ENCODE data around the gene LCN15.

GRCh38 chr9:136793086-136793946 is 29.0 kb upstream of the LCN15 start:
- no peak for TF ChIP-seq CTCF (IDR thresholded peaks at IDR 0.05)
- no peak for TF ChIP-seq POLR2A (IDR thresholded peaks at IDR 0.05)
